Bronchial epithelial cell (primary cell): ENCODE data around the gene PCDH20. TPM values are rescaled to one million over a fixed set of nuclear protein-coding genes. Genes with fewer than 3 reads are reported as not detected.

Experiments used
- DNase-seq: peaks from one replicate; pipeline ENCODE4 v3.0.0-alpha.2; 2010; ENCODE audit warnings: low read depth
- FAIRE-seq: peaks from 2 replicates; lab custom pipeline; 2011; peaks lifted over from hg19 to GRCh38; lab: Jason Lieb, UNC
- H3K27me3 ChIP-seq: 2 replicates; pipeline ENCODE4 v1.5.1; 2011; ENCODE audit warnings: low read length; ENCODE audit not compliant: control insufficient read depth, insufficient read depth
- H3K36me3 ChIP-seq: 2 replicates; pipeline ENCODE4 v1.5.1; 2011; ENCODE audit warnings: low read length; ENCODE audit not compliant: control insufficient read depth, insufficient read depth
- H3K4me3 ChIP-seq: 2 replicates; pipeline ENCODE4 v1.5.1; 2011; ENCODE audit warnings: mild to moderate bottlenecking, low read depth, low read length, control low read depth
- CTCF ChIP-seq: IDR thresholded peaks from 2 replicates; pipeline ENCODE4 v1.5.1; 2011; ENCODE audit warnings: mild to moderate bottlenecking, moderate library complexity, low read length, control low read depth, inconsistent platforms; ENCODE audit not compliant: insufficient read depth, severe bottlenecking
- total RNA-seq: library from RNA; depleted of rRNA; stranded (reverse); fragments of >200 nt; gene quantifications from 2 replicates; pipeline ENCODE4 v1.2.1, GENCODE V29; 2014

The PCDH20 gene
- total RNA-seq, 1 donor from 2014 or later: 0.26 TPM

DNA sequence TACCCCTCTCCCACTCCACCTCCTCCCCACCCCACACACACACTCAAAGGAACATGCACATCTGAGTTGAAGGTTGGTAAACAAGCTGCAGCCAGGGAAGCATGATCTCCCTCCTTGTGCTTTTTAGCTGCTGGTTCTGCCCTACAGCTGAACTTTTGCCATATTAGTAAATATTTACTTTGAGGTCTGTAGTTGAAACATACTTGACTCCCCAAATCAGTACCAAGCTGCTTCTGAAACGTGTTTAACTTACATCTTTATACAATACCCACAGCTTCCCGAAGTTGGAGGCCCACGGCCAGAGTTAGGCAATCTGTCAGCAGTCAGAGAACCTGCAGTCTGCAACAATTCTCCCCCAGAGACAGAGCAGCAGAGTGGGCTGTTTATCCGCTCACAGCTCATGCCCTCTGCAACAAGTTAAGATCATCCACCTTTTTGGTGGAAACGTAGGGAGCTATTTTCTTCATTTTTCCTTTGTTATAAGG lies 1.5 kb upstream of the PCDH20 start:
- peaks cover 4% of the 10 kb centered on the region for H3K27me3 ChIP-seq
- FAIRE-seq: no peak

GRCh38 chr13:61415058-61415721 lies 459 bp downstream of the PCDH20 start:
- FAIRE-seq: no peak
- TF ChIP-seq CTCF: no peak
- peak; percentile 85 for DNase-seq

More for the DNA sequence above, 1.5 kb upstream of the PCDH20 start:
- TF ChIP-seq CTCF: no peak
- Histone ChIP-seq H3K36me3 (no peaks in the 10 kb centered on the region), H3K4me3 (no peak overlapping the region)
- no peak for DNase-seq

GRCh38 chr13:61414686-61415057 lies 977 bp downstream of the PCDH20 start:
- H3K36me3 ChIP-seq: no peaks in the 10 kb centered on the region
- H3K27me3 ChIP-seq: peaks cover 4% of the 10 kb centered on the region
- H3K4me3 ChIP-seq: peak overlapping the region; percentile 44
- TF ChIP-seq CTCF: no peak
- peak; percentile 3 for DNase-seq
- no peak for FAIRE-seq

More at GRCh38 chr13:61415058-61415721, 459 bp downstream of the PCDH20 start:
- Histone ChIP-seq H3K36me3 (no peaks in the 10 kb centered on the region), H3K4me3 (peak overlapping the region; percentile 44), H3K27me3 (peaks cover 4% of the 10 kb centered on the region)

DNA sequence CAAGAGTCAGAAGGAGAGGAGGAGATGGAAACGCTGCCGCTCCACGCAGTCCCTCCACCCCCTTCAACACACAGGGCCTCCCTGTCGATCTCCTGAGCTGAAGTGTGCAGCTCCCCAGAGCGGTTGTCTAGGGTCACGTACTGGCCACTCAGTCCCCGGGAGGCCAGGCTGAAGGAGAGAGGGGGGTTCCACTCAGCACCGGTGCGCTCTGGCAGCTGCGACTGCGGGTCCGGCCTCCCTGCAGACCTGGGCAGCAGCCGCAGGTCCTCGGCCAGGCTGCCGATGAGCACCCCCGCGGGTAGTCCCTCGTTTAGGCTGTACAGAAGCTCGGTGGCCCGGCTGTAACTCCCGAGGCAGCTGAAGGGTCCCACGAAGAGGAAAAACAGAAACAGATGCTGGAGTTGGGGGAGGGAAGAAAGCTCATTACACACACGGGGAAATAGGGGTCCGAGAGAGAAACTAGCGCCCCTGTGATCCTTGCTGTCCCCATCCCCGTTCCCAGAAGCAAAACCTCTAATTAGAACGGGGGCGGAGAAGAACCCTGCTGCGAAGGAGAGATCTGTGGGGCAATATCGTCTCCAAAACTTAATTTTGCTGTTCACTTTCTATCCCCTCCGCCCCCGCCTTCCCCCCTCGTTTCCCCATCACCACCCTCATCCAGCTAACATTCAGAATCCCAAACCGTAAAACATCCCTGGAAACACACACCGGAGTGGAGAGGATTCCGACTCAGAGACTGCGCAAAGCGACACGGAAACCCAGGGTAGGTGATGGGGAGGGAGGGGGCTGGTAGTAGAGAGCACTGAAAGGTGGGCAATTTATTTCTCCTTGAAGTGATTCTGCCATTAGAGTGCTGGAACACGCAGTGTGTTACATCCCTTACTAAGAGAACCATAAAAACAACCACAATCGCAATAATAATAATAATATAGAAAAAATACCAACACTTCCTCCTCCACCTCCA lies 1.8 kb downstream of the PCDH20 start:
- H3K27me3 ChIP-seq: peaks cover 4% of the 10 kb centered on the region
- FAIRE-seq (no peak), DNase-seq (no peak)
- no peak for TF ChIP-seq CTCF
- H3K4me3 ChIP-seq: peak overlapping the region; percentile 44
- H3K36me3 ChIP-seq: no peaks in the 10 kb centered on the region

DNA sequence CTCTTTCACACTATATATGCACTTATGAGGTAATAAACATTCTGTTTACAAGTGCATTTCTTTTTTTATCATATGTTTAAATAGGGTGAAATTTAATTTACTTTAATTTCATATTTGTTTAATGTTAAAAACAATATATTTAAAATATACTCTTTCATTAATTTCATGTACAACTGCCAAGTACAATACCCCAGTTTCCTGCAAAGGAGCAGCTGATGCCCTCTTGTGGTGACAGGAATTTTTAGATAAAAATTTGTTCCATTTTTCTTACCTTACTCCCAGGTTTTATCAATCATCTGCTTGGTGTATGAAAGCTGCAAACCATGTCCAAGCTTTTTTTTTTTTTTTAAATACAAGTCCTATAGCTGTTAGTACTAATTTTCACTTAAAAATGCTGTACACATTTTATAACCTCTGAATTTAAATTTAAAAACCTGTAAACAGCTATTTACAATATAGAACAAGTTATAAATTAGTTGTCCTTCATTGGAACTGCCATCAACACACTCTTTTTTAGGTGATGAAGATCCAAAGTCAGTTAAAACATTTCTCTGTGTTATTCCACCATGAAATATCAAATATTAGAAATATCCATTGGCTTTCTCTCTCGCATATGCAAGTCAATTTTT lies 4.9 kb downstream of the PCDH20 start:
- Histone ChIP-seq H3K4me3 (no peak overlapping the region), H3K27me3 (peaks cover 4% of the 10 kb centered on the region), H3K36me3 (no peaks in the 10 kb centered on the region)
- FAIRE-seq (no peak), DNase-seq (peak; percentile 36)
- TF ChIP-seq CTCF: peak; percentile 40
